Activated B cell treated with CpG ODN at 0.5 μM for 24 hours (primary cell): ENCODE results near the gene FAM50B. TPM values are rescaled to one million over a fixed set of nuclear protein-coding genes. Genes with fewer than 3 reads are reported as not detected.

Source experiments
- ATAC-seq: fragments of 200-7000 bp; cut with Tn5 transposase; one replicate; pipeline ENCODE4 v1.10.0; 2021; ENCODE audit warnings: low read depth, mild to moderate bottlenecking, moderate library complexity
- CTCF ChIA-PET: fragments of 350-600 bp; sonication (Branson Sonifier 250); formaldehyde crosslinking; loops from one replicate; lab custom pipeline; 2021; ENCODE audit warnings: antibody characterized with exemption; lab: Charles Lee
- POLR2A ChIA-PET: fragments of 350-600 bp; sonication (Branson Sonifier 250); formaldehyde crosslinking; loops from one replicate; lab custom pipeline; 2021; ENCODE audit warnings: antibody characterized with exemption; lab: Charles Lee
- DNase-seq: peaks from one replicate; pipeline ENCODE4 v3.0.0; 2022
- H3K27ac Mint-ChIP-seq: one replicate; pipeline ENCODE4 v1.8.0; 2020; ENCODE audit warnings: mixed read lengths
- H3K27me3 Mint-ChIP-seq: one replicate; pipeline ENCODE4 v1.8.0; 2021; ENCODE audit warnings: mixed read lengths
- H3K36me3 Mint-ChIP-seq: one replicate; pipeline ENCODE4 v1.8.0; 2021; ENCODE audit warnings: low read depth, mixed read lengths
- H3K4me1 Mint-ChIP-seq: one replicate; pipeline ENCODE4 v1.8.0; 2021; ENCODE audit warnings: mixed read lengths
- H3K4me3 Mint-ChIP-seq: one replicate; pipeline ENCODE4 v1.8.0; 2020; ENCODE audit warnings: mild to moderate bottlenecking, mixed read lengths
- H3K9me3 Mint-ChIP-seq: one replicate; pipeline ENCODE4 v1.8.0; 2020; ENCODE audit warnings: mixed read lengths
- CTCF ChIP-seq: fragments of 200-600 bp; IDR thresholded peaks from one replicate; pipeline ENCODE4 v1.8.0; 2022; ENCODE audit warnings: antibody characterized with exemption, mild to moderate bottlenecking
- intact Hi-C: fragments of 100-400 bp; cut with micrococcal nuclease; formaldehyde crosslinking; loops from one replicate; pipeline ENCODE4 v1.15.1; 2024
- total RNA-seq: library from RNA; stranded (reverse); gene quantifications from 2 replicates; pipeline ENCODE4 v1.2.3, GENCODE V29; 2022

The FAM50B gene
- total RNA-seq, 1 donor from 2014 or later: 8.1 TPM

DNA sequence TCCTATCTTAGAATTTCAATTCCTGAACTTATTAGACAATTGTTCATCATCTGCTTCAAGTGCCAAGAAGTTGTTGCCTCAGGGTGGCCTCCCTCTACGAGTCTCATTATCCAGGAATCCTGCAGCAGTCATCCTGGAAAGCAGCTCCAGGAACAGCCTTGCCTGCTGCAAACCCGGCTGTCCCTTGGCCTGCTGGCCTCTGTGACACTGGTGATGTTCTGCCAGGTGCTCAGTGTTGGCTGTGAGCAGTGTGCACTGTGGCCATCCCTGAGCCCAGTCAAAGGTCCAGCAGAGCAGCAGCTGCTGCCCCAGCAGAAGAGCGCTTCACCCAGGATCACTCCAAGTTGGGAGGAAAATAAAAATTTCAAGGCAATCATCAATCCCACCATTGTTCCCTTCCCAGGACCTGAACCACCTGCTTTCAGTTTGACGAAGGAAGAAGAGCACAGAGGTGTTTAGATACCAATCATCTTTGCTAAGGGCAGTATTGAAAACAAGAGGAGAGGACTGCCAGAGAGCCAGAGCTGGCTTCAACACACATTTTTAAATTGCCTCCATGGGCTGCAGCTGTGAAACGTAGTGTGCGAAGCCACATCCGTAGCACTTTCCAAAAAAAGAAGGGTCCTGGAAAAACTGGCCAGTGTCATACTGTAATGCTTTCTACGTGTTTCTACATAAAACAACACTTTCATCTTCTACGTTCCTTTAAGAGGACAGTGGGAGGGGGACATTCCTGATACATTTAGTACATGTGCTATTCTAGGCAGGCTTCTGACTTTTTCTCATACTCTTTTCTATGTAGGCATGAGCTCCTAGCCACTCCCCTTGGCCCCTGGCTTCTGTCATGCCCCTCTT lies 7.2 kb upstream of the FAM50B start:
- CTCF ChIA-PET: no interaction called here

GRCh38 chr6:3843379-3844096 lies 5.6 kb upstream of the FAM50B start:
- intact Hi-C loops: no loop called here
- Mint-ChIP-seq H3K4me1 (peaks cover 21% of the 10 kb centered on the region), H3K27me3 (peaks cover 1% of the 10 kb centered on the region), H3K9me3 (no peaks in the 10 kb centered on the region), H3K36me3 (no peaks in the 10 kb centered on the region), H3K27ac (no peak overlapping the region), H3K4me3 (no peak overlapping the region)
- no peak for TF ChIP-seq CTCF
- CTCF ChIA-PET: no interaction called here
- POLR2A ChIA-PET: interaction anchor here (0.6 kb wide), 1 partner anchor 1031 kb away, joined by 3 read pairs; no protein-coding TSS in a partner anchor
- DNase-seq (no peak), ATAC-seq (no peak)

More for the DNA sequence above, 7.2 kb upstream of the FAM50B start:
- intact Hi-C loops: no loop called here
- Mint-ChIP-seq H3K36me3 (no peaks in the 10 kb centered on the region), H3K27ac (no peak overlapping the region), H3K27me3 (peaks cover 1% of the 10 kb centered on the region), H3K4me3 (no peak overlapping the region), H3K4me1 (peaks cover 11% of the 10 kb centered on the region), H3K9me3 (no peaks in the 10 kb centered on the region)
- no peak for TF ChIP-seq CTCF
- ATAC-seq (no peak), DNase-seq (no peak)
- POLR2A ChIA-PET: no interaction called here

- H3K36me3 Mint-ChIP-seq: no peaks in the 10 kb centered on the region
These were observed 5.1 kb upstream of the FAM50B start for GRCh38 chr6:3844097-3844463.

DNA sequence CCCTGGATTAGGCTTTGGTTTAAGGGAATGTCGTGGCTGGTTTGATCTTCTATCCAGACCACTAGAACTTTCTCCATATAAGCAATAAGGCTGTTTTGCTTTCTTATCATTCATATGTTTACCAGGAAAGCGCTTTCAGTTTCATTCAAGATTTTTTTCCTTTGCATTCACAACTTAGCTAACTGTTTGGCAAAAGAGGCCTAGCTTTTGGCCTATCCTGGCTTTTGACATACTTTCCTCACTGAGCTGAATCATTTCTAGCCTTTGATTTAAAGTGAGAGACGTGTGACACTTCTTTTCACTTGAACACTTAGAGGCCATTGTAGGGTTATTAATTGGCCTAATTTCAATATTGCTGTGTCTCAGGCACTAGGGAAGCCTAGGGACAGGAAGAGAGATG lies 1.7 kb upstream of the FAM50B start:
- H3K4me1 Mint-ChIP-seq: peaks cover 31% of the 10 kb centered on the region
- CTCF ChIA-PET: interaction anchor here (3.7 kb wide), 1 partner anchor 130 kb away, joined by 16 read pairs; no protein-coding TSS in a partner anchor

More at GRCh38 chr6:3844097-3844463, 5.1 kb upstream of the FAM50B start:
- intact Hi-C loops: no loop called here
- Mint-ChIP-seq H3K4me1 (peaks cover 24% of the 10 kb centered on the region), H3K27ac (no peak overlapping the region), H3K9me3 (no peaks in the 10 kb centered on the region), H3K27me3 (peaks cover 1% of the 10 kb centered on the region), H3K4me3 (no peak overlapping the region)
- ATAC-seq: no peak
- TF ChIP-seq CTCF: no peak
- no peak for DNase-seq
- CTCF ChIA-PET: no interaction called here
- POLR2A ChIA-PET: interaction anchor here (0.6 kb wide), 1 partner anchor 1032 kb away, joined by 3 read pairs; no protein-coding TSS in a partner anchor

More for the DNA sequence above, 1.7 kb upstream of the FAM50B start:
- no peak for DNase-seq
- intact Hi-C loops: loop anchor here (5.0 kb wide), 1 partner anchor 290 kb away; the partner anchor contains the start of gene ECI2
- POLR2A ChIA-PET: no interaction called here
- Mint-ChIP-seq H3K27me3 (no peaks in the 10 kb centered on the region), H3K36me3 (no peaks in the 10 kb centered on the region), H3K27ac (no peak overlapping the region), H3K9me3 (no peaks in the 10 kb centered on the region), H3K4me3 (no peak overlapping the region)
- TF ChIP-seq CTCF: no peak
- ATAC-seq: no peak
